Calu3 (cell line): ENCODE results near the gene ITGA6. TPM values are rescaled to one million over a fixed set of nuclear protein-coding genes. Genes with fewer than 3 reads are reported as not detected.

Experiments
- BruUV-seq: library from RNA; stranded (reverse); fragments of 400-500 nt; replicated peaks from 2 replicates; lab custom pipeline; 2021; lab: Mats Ljungman, UMichigan
- CTCF ChIA-PET: fragments of 300-600 bp; sonication (Branson Sonifier 250); formaldehyde crosslinking; loops from one replicate; lab custom pipeline; 2022; ENCODE audit warnings: antibody characterized with exemption; lab: Charles Lee
- DNase-seq: peaks from one replicate; pipeline ENCODE4 v3.0.0; 2022
- H3K27ac Mint-ChIP-seq: one replicate; pipeline ENCODE4 v1.8.0; 2022; ENCODE audit warnings: mixed read lengths; ENCODE audit not compliant: unreplicated experiment
- H3K27me3 Mint-ChIP-seq: one replicate; pipeline ENCODE4 v1.8.0; 2022; ENCODE audit warnings: mixed read lengths; ENCODE audit not compliant: unreplicated experiment
- H3K36me3 Mint-ChIP-seq: one replicate; pipeline ENCODE4 v1.8.0; 2022; ENCODE audit warnings: mild to moderate bottlenecking, moderate library complexity, mixed read lengths; ENCODE audit not compliant: insufficient read depth, unreplicated experiment
- H3K4me1 Mint-ChIP-seq: one replicate; pipeline ENCODE4 v1.8.0; 2022; ENCODE audit warnings: mild to moderate bottlenecking, low read depth, mixed read lengths; ENCODE audit not compliant: unreplicated experiment
- H3K4me3 Mint-ChIP-seq: one replicate; pipeline ENCODE4 v1.8.0; 2022; ENCODE audit warnings: mild to moderate bottlenecking, low read depth, moderate library complexity, mixed read lengths; ENCODE audit not compliant: unreplicated experiment
- H3K9me3 Mint-ChIP-seq: one replicate; pipeline ENCODE4 v1.8.0; 2022; ENCODE audit warnings: low read depth, mixed read lengths; ENCODE audit not compliant: unreplicated experiment
- CTCF ChIP-seq: fragments of 200-600 bp; IDR thresholded peaks from one replicate; pipeline ENCODE4 v1.8.0; 2022; ENCODE audit warnings: antibody characterized with exemption; ENCODE audit not compliant: unreplicated experiment
- intact Hi-C: fragments of 100-400 bp; cut with micrococcal nuclease; formaldehyde crosslinking; loops from one replicate; pipeline ENCODE4 v1.10.0; 2022; ENCODE audit not compliant: unreplicated experiment
- total RNA-seq: library from RNA; stranded (reverse); gene quantifications from 2 replicates; pipeline ENCODE4 v1.2.3, GENCODE V29; 2022

ITGA6 gene
- total RNA-seq, 1 experiment from 2014 or later: 270 TPM

- CTCF ChIA-PET: no interaction called here
- no peak overlapping the region for H3K4me3 Mint-ChIP-seq
- no peaks in the 10 kb centered on the region for H3K36me3 Mint-ChIP-seq
- no TSS peak for BruUV-seq
- no peaks in the 10 kb centered on the region for H3K4me1 Mint-ChIP-seq
- H3K27me3 Mint-ChIP-seq: no peaks in the 10 kb centered on the region
- no peak for DNase-seq
- H3K27ac Mint-ChIP-seq: no peak overlapping the region
- H3K9me3 Mint-ChIP-seq: no peaks in the 10 kb centered on the region
- intact Hi-C loops: no loop called here
- no peak for TF ChIP-seq CTCF
Measured at GRCh38 chr2:172409042-172409441, 18.3 kb upstream of the ITGA6 start.

GRCh38 chr2:172412984-172413492 is 14.3 kb upstream of the ITGA6 start:
- intact Hi-C loops: no loop called here
- BruUV-seq: no TSS peak
- no peak for TF ChIP-seq CTCF

GRCh38 chr2:172415157-172415864 is 12.1 kb upstream of the ITGA6 start:
- Mint-ChIP-seq H3K4me3 (no peak overlapping the region), H3K4me1 (no peaks in the 10 kb centered on the region), H3K36me3 (no peaks in the 10 kb centered on the region), H3K27ac (no peak overlapping the region), H3K27me3 (no peaks in the 10 kb centered on the region), H3K9me3 (no peaks in the 10 kb centered on the region)
- CTCF ChIA-PET: interaction anchor here (0.5 kb wide), 1 partner anchor 184 kb away, joined by 4 read pairs; no protein-coding TSS in a partner anchor
- intact Hi-C loops: no loop called here
- no peak for TF ChIP-seq CTCF
- no TSS peak for BruUV-seq
- no peak for DNase-seq

More at GRCh38 chr2:172412984-172413492, 14.3 kb upstream of the ITGA6 start:
- no peak overlapping the region for H3K4me3 Mint-ChIP-seq
- H3K9me3 Mint-ChIP-seq: no peaks in the 10 kb centered on the region
- no peak overlapping the region for H3K27ac Mint-ChIP-seq
- H3K4me1 Mint-ChIP-seq: no peaks in the 10 kb centered on the region
- no peaks in the 10 kb centered on the region for H3K27me3 Mint-ChIP-seq
- no peak for DNase-seq
- CTCF ChIA-PET: interaction anchor here (1.1 kb wide), 1 partner anchor 9 kb away, joined by 3 read pairs; no protein-coding TSS in a partner anchor
- no peaks in the 10 kb centered on the region for H3K36me3 Mint-ChIP-seq

GRCh38 chr2:172415865-172416183 is 11.6 kb upstream of the ITGA6 start:
- no peak for DNase-seq
- CTCF ChIA-PET: interaction anchor here (0.5 kb wide), 1 partner anchor 184 kb away, joined by 4 read pairs; no protein-coding TSS in a partner anchor
- H3K9me3 Mint-ChIP-seq: no peaks in the 10 kb centered on the region
- H3K4me3 Mint-ChIP-seq: no peak overlapping the region
- BruUV-seq: no TSS peak
- no peaks in the 10 kb centered on the region for H3K4me1 Mint-ChIP-seq
- H3K27ac Mint-ChIP-seq: no peak overlapping the region
- no peaks in the 10 kb centered on the region for H3K36me3 Mint-ChIP-seq
- no peak for TF ChIP-seq CTCF
- intact Hi-C loops: no loop called here
- H3K27me3 Mint-ChIP-seq: no peaks in the 10 kb centered on the region
